Stimulated activated CD8-positive, alpha-beta memory T cell treated with anti-CD3 and anti-CD28 coated beads, Interleukin-15, amount 100 ng/mL, for 24 hours (primary cell): Measurements from ENCODE around the gene DSCAM.

Experiments used
- DNase-seq: peaks from one replicate; pipeline ENCODE4 v3.0.0-alpha.2; 2020; ENCODE audit warnings: low read depth

The DSCAM gene

DNA sequence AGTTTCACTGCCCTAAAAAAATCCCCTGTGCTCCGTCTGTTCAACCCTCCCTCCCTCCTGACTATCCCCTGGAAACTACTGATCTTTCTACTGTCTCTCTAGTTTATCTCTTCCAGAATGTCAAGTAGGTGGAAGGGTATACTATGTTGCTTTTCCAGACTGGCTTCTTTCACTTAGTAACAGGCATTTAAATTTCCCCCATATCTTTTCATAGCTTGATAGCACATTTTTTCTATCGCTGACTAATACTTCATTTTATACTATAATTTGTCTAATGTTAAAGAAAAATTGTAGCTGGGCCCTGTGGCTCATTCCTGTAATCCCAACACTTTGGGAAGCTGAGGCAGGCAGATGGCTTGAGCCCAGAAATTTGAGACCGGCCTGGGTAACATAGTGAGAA is 142.8 kb downstream of the DSCAM start:
- no peak for DNase-seq

DNA sequence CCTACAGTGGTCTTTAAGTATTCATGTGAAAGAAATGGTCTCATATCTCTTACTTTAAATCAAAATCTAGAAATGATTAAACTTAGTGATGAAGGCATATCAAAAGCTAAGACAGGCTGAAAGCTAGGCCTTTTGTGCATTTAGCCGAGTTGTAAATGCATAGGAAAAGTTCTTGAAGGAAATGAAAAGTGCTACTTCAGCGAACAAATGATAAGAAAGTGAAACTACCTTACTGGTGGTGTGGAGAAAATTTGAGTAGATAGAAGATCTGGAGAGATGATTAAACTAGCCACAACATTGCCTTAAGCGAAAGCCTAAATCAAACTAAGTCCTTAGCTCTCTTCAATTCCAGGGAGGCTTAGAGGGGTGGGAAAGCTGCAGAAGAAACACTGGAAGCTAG is 147.6 kb downstream of the DSCAM start:
- DNase-seq = no peak

GRCh38 chr21:40696246-40696645 is 150.7 kb downstream of the DSCAM start:
- no peak for DNase-seq

GRCh38 chr21:40689840-40690360 is 157.1 kb downstream of the DSCAM start:
- DNase-seq = no peak

DNA sequence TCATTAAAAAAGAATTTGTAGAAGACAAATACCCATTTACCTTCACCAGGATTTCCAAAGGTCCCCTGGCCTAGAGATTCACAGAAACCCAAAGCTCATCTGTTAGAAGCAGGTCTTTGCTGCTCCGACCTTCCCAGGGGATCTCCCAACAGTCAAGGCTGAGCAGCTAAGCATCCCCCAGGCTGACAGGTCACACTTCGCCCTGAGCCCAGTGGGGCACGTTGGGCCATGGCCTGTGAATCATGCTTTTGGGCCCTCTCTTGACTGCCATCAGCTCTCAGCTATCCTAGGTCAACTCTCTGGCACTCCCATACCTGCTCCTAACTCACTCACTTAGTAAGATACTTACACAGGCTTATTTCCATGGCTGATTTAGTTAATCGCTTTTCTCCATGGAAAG is 157.7 kb downstream of the DSCAM start:
- no peak for DNase-seq

- no peak for DNase-seq
Observed at GRCh38 chr21:40688106-40688864, 158.7 kb downstream of the DSCAM start.

DNA sequence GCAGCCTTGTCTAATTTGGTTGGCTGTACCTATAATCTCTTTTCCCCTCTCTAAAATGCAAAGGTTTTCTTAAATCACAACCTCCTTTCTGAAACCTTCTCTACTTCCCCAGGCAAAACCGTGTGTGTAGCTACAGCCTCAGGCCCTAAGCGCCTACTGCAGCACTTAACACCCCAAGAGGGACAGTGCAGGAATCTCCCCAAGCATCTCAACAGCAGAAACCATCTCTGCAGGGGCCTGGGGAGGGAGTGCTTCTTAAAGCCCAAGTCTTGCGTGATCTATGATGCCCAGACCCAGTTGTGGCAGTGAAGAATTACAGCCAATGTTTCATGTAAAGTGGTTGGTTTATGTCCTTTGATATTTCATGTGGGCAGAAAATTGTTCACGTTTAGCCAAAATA is 159.3 kb downstream of the DSCAM start:
- DNase-seq = no peak

- DNase-seq = no peak
Observed at GRCh38 chr21:40686526-40686925, 160.4 kb downstream of the DSCAM start.

DNA sequence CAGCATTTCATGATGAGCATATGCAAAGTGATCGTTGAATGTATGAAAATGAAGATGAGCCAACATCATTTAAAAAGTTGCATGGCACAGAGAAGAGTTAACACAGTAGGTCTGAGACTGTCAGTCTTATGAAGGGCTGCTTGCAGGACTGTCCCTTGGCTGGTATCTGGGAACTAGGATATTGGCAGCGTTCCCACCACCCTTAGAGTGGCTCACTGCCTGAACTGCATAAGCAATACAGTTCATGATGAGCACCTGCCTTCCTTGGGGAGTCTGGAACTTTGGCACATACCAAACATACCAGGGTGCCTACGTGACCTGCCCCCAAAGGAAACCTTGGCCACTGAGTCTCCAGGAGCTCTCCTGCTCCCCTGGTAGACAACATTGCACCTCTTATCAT is 161.8 kb downstream of the DSCAM start:
- no peak for DNase-seq

DNA sequence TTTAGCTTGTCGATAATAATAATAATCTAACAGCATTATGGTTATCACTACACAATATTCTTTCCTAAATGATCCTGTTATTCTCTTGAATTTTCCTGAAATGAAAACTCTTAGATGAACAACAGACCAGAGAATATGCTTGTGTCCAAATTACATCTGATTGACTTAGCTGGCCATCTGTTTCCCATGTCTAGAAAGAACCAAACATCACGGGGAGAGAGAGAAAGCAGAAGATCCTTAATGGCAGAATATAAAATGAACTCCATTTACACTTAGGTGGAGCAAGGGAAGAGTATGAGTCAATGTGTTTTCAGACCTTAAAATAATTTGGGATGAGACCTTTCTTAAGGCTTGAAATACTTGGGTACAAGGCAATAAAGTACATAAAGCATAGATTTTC is 162.2 kb downstream of the DSCAM start:
- DNase-seq = no peak

DNA sequence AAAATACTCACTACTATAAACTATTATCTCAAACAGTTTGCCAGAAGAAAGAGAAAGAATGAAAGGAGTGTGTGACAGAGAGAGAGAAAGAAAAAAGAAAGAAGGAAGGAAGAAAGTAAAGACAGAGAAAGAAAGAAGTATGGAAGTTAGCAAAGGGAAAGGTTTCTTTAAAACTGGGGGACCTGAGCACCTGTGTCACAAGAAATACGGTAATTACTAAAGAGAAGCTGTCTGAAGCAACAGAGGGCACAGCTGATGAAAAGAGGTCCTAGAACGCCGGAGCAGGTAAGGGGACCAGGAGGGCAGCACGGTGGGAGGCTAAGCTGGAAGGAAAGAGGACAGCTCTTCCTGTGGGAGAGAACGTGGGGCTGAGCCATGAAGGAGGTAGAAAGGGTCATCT is 163.6 kb downstream of the DSCAM start:
- DNase-seq = no peak

DNA sequence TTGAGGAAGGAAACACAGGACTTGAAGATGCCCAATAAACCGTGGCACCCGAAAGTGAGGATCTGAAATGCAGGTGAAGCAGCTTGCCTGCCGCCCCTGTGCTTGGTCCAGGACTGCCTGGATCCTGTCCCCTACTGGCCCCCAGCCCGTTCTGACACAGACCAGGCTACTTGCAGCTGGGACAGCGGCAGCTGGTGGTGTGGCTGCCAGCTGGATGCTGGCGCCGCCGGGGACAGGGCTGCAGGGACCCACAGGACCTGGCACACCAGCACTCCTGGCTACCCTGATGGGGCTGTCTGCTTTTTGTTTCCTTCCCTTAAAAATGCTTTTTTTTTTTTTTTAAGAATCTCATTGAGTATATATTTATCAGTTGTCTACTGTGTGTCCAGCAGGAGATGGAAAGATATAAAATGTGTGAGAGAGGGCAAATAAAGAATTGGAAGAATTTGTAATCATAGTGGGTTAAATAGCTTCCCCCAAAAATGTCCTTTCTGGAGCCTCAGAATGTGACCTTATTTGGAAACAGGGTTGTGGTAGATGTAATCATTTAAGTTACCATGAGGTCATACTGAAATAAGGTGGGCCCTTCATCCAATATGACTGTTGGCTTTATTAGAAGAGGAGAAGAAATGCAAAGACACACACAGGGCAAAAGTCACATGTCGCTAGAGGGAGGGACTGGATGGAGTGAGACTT is 165.6 kb downstream of the DSCAM start:
- DNase-seq = no peak

GRCh38 chr21:40680311-40680710 is 166.6 kb downstream of the DSCAM start:
- DNase-seq = no peak

DNA sequence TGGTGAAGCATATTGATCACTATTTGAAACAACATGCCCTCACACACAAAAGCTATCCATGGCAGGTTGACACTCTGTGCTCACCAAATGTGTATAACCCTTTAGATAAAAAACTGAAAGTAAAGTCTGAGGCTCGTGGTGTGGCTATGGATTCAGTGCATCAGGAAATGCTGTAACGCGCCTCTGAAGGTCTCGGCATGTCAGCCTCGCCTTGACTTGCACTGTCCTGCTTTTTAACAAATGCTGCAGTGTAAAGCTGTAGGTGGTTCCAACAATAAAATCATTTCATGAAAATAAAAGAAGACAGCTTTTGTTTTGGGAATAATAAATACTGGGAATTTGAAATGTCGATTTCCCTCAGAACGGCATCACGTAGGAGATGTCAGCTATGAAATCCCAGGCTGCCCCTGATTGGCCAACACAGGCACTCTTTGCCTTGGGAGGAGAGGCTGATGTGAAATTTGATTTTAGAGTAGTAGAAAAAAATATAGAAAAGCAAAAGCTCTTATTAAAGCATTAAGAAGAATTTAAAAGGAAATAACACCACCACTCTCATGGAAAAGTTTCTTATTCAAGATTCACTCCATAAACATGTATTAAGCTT is 168.2 kb downstream of the DSCAM start:
- no peak for DNase-seq

GRCh38 chr21:40675017-40675416 is 171.9 kb downstream of the DSCAM start:
- DNase-seq = no peak

- no peak for DNase-seq
Observed at GRCh38 chr21:40672602-40673001, 174.4 kb downstream of the DSCAM start.

DNA sequence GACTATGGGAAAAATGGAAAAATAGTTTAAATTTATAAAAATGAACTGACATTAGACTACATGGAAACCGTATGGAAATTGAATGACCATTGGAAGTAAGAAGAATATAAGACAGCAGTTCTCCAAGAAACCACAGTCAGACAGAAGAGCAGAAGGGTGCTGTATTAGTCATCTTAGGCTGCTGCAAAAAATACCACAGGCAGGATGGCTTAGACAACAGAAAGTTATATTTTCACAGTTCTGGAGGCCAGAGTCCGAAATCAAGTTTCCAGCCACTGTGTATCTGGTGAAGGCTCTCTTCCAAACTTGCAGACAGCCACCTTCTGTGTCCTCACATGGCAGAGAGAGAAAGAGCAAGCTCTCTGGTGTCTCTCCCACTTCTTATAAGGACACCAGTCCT is 175.2 kb downstream of the DSCAM start:
- no peak for DNase-seq

DNA sequence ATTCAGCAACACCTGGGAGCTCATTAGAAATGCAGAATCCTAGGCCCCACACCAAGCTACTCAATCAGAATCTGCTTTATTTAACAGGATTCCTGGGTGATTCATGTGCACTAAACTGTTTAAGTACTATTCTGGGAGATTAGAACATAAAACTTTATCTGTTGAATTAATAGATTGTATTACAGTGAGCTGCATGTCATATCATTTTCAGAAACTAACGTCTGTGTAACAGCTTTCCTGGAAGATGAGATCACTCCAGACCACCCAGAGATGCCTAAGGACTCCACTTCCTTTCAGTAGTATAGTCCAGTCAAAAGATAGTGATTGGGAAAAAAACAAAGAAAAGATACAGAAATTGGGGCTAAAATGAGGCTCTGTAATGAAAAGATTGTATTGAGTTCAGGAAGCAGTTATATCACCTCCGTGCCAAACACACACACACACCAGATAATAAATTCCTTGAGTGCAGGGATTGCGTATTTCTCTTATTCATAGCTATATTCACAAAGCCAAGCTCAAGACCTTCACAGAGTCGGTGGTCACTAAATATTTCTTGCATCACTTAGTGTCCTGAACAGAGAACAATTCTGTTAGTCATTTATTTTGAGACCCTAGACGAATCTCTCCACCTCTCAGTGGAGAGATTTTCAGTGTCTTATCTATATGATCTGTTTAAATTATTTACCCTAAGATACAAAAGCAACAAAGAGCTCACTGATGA is 178.2 kb downstream of the DSCAM start:
- no peak for DNase-seq

DNA sequence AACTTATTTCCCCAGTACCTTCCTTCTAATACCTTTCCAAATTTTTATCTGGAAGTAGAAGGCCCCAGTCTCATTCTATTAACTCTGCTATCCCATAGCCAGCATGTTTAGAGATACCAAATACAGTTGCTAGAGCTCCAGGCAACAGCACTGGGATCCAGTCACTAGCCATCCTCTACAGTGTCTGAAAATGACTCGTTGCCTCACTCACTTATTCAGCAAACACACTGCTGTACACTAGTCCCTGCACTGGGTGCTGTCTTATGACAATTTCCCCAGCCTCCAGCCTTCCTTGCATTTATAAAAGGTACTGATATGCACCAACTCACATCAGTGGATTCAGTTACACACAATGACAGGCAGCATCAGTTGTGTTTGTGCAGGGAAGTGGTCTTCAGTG is 179.0 kb downstream of the DSCAM start:
- DNase-seq = no peak

DNA sequence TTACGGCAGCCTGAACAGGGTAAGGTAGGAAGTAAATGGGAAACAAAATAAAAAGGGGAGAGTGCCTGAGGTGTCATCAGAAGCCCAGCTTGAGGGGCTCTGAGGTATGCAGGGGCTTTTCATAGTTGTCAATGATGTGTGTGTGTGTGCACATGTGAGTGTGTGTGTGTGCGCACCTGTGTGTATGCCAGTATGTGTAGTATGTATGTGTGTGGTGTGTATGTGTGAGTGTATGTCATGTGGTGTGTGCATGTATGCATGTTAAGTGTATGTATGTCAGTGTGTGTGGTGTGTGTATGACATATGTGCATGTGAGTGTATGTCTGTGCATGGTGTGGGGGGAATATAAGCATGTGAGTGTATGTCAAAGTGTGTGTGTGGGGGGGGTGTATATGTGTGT is 184.1 kb downstream of the DSCAM start:
- no peak for DNase-seq

- no peak for DNase-seq
Observed at GRCh38 chr21:40660461-40660860, 186.5 kb downstream of the DSCAM start.

GRCh38 chr21:40658311-40658710 is 188.6 kb downstream of the DSCAM start:
- no peak for DNase-seq

- DNase-seq = no peak
Observed at GRCh38 chr21:40652436-40652835, 194.5 kb downstream of the DSCAM start.
